GM21717 (cell line): ENCODE measurements around the gene MPC1.
"Not testable (repeated sequence)": the region's sequence is repeated elsewhere in the genome, so short reads cannot be mapped to it uniquely, and the experiment has no call there.

Source experiments
- ATAC-seq: cut with Tn5 transposase; IDR thresholded peaks from one replicate; pipeline ENCODE4 v1.9.1; 2021; ENCODE audit warnings: mild to moderate bottlenecking, moderate library complexity; ENCODE audit not compliant: unreplicated experiment

MPC1 gene

DNA sequence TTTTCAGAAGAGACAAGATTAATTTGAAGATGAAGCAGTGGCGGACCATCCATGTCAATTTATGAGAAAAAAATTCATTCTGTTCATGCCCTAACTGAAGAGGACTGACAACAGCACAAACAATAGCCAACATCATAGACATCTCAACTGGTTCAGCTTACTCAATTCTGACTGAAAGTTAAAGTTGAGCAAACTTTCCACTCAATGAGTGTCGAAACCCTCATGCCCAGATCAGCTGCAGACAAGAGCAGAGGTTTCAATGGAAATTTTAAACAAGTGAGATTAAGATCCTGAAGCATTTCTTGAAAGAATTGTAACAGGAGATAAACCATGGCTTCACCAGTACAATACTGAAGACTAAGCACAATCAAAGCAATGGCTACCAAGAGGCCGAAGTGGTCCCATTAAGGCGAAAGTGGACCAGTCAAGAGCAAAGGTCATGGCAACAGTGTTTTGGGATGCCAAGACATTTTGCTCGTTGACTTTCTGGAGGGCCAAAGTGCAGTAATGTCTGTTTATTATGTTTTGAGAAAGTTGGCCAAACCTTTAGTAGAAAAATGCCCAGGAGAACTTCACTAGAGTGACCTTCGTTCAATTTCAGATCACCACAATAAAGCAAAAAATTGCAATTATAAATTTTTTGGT is 34.3 kb downstream of the MPC1 start:
- ATAC-seq: no peak

DNA sequence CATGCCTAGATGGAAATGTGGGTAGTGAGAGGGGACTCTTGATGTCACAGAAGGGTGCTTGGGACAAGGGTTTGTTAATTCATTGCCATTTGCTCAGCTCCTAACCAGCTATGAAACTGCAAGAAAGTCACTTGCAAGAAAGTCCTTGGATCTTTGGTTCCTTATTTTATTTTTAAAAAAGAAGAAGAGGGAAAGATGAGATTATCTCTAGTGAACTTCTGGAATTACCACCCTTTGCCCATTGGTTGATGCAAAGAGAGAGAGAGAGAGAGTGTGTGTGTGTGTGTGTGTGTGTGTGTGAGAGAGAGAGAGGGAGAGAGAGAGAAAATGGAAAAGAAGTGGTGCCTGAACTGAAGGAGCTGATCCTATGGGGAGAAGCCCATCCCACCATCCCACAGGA is 35.8 kb downstream of the MPC1 start:
- no peak for ATAC-seq

GRCh38 chr6:166346449-166346848 is 36.3 kb downstream of the MPC1 start:
- ATAC-seq: no peak

DNA sequence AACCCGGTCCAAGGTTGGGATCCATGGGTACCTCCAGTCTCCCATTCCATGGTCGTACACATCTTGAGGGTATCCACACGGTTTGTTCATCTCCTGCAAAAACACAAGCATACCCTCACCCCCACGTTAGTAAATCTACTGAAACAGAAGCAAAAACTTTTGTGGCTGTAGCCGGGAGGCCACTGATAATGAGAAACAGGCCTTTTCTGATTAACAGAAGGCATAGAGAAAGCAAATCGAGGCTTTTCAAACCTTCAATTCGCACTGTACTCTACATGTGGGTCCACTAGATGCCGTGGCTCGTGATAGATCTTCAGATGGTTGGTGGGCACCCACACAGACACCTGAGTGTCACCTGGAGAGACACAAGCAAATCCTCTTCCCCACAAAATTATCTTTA is 37.1 kb downstream of the MPC1 start:
- ATAC-seq: not testable (repeated sequence)

DNA sequence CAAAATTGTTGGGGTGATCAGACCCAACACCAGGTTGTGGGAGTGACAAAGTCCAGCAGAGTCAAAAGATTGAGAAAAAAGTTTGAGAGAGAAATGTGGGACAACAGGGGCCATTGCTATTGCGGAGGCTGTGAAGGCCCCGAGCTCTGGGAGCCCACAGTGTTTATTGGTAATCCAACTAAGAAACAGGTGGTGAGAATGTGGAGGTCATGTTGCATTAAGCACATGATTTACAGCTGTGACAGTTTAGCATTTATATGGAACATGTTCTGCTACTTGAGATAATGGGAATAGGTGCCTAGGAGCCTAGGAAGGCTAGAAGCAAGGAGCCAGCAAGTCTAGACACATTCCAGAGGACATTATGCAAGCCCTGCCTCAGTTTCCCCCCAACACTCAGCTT is 37.8 kb downstream of the MPC1 start:
- not testable (repeated sequence) for ATAC-seq

- ATAC-seq: no peak
Observed at GRCh38 chr6:166344240-166344639, 38.5 kb downstream of the MPC1 start.

DNA sequence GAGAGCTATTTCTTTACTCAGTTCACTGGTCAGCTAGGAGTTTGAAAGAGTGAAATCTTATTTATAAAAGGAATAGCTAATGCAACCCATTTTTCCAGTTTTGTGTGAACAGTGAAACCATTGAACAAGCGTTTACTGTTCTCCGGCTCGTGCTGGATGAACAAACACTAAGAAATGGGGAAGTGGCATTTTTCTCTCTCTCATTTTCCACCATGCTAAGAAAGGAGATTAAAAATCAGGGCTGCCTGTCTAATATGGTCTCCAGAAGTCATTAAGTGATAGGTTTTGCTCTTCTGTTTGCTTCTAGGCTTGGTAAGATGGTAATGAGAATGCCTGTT is 39.6 kb downstream of the MPC1 start:
- ATAC-seq: peak; percentile 34

- ATAC-seq: peak; percentile 94
Observed at GRCh38 chr6:166342349-166343149, 40.2 kb downstream of the MPC1 start, which contains the start of gene SFT2D1. TSS of gene SFT2D1 (minus strand) at chr6:166342545. CDS start at chr6:166342481, 64 bp downstream.

GRCh38 chr6:166341977-166342348 is 40.8 kb downstream of the MPC1 start:
- no peak for ATAC-seq

- ATAC-seq: no peak
Observed at GRCh38 chr6:166341464-166341863, 41.3 kb downstream of the MPC1 start.

- ATAC-seq: no peak
Observed at GRCh38 chr6:166338854-166339253, 43.9 kb downstream of the MPC1 start.

DNA sequence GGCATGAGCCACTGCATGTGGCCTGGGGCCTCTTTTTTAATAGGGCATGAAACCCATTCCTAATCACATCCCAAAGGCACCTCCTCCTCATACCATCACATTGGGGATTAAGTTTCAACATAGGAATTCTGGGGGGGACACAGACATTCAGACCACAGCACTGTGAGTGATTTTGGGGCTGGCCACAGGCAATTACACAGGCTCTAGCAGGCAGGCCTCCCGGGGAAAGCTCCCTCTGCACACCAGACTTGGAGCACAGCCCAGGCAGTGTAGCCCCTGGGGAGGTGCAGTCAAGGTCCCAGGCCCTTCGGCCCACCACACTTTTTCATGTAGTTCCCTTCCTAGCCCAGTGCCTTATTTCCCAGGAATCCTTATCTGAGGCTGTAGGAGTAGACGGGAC is 45.9 kb downstream of the MPC1 start:
- no peak for ATAC-seq

DNA sequence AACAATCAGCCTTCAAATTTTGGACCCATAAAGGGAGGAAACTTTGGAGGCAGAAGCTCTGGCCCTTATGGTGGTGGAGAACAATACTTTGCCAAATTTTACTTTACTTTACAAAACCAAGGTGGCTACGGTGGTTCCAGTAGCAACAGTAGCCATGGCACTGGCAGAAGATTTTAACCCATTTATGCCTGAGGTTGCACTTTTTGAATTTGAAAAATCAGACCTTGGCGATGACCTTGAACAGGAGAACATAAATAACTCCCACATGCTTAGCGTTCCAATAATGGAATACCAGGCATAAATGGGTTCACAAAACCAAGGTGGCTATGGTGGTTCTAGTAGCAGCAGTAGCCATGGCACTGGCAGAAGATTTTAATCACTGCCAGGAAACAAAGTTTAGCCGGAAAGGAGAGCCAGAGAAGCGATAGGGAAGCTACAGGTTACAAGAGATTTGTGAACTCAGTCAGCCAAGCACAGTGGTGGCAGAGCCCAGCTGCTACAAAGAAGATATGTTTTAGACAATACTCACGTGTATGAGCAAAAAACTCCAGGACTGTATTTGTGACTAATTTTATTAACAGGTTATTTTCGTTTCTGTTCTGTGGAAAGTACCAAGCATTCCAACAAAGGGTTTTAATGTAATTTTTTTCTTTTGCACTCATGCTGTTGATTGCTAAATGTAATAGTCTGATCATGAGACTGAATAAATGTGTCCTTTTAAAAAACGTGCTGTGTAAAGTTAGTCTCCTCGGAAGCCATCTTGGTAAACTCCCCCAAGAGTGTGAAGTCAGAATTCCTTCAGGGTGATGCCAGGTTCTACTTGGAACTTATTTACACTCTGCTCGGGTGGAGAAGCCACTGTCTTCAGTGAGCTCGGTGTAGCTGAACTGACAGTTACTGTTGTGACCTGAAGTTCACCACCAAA is 47.1 kb downstream of the MPC1 start:
- ATAC-seq: peak; percentile 54

GRCh38 chr6:166334878-166335277 is 47.9 kb downstream of the MPC1 start:
- ATAC-seq: no peak

- peak; percentile 65 for ATAC-seq
Observed at GRCh38 chr6:166333172-166333995, 49.4 kb downstream of the MPC1 start.

GRCh38 chr6:166331503-166332415 is 51.0 kb downstream of the MPC1 start:
- no peak for ATAC-seq

DNA sequence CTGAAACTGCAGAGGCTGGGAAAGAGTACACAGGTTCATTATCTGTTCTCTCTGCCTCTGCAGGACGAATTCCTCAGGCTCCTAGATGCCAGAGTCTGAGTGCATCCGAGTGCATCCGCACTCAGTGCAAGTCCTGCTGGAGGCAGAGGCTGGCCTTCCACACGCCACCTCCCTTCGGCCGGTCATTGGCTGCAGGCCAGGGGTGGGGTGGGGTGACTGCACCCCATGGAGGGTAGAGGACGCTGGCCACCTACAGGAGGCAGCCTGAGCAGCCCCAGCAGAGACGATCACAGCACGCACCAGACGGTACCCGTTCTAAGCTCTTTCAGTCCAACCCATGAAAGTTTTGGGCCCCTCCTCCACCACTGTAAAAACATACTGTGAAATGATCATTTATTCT is 52.1 kb downstream of the MPC1 start:
- no peak for ATAC-seq

DNA sequence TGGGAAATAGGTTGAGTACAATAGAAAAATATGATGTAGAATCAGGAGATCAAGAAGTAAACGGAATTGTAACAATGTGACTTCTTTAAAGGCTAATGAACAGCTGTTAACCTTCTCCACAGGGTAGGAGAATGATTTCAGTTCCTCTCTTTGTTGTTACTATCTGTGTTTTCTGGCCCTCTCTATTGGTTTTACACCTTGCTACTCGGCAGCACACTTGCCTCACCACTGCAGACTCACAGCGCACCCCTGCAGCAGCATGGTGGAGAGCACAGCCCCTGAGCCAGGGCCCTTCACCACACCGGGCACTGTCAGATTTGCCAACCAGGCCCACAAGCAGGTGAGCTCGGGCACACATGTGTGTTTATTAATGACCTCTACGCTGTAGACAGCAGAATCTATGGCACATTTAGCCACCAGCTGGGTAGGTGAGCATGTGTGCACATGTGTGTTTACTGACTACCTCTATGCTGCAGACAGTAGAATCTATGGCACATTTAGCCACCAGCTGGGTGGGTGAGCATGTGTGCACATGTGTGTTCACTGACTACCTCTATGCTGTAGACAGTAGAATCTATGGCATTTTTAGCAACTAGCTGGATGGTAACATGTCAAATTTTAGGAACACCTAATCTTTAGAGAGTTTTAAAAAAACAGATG is 57.2 kb downstream of the MPC1 start:
- peak; percentile 94 for ATAC-seq

DNA sequence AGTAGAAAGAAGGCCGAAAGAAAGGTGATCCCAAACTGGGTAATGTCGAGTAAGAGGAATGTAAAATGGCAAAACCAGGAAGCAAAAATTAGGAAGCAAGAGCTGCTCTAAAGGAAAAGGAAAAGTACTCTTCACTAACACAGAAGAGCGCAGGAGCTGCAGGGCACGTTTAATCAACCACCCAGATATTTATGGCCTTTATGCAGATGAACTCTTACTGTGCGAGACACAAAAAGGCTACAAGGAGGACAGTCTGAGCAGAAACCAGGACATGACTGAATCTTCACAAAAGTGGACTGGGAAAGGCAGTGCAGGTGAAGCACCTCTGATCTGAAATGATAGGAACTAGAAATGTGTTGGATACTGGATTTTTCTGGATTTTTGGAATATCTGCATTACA is 59.3 kb downstream of the MPC1 start:
- no peak for ATAC-seq
